K562 (cell line): ENCODE measurements around the gene IRAG1. TPM values are rescaled to one million over a fixed set of nuclear protein-coding genes. Genes with fewer than 3 reads are reported as not detected.

Experiments
- BCL6 ChIP-seq: fragments of 250-450 bp; sonication (Bioruptor Pico); IDR thresholded peaks from 2 replicates; pipeline ENCODE4 v1.4.0; 2020
- CC2D1A ChIP-seq: fragments of 450-650 bp; IDR thresholded peaks from 2 replicates; pipeline ENCODE4 v1.6.1; 2017; ENCODE audit warnings: mild to moderate bottlenecking
- CHD7 ChIP-seq: fragments of 200-600 bp; sonication (generic); IDR thresholded peaks from one replicate; pipeline ENCODE4 v1.6.1; 2012; ENCODE audit warnings: mild to moderate bottlenecking, low read depth, low read length, inconsistent platforms
- FIP1L1 ChIP-seq: fragments of 200-400 bp; formaldehyde crosslinking; IDR thresholded peaks from 2 replicates; pipeline ENCODE4 v1.6.1; 2018; ENCODE audit warnings: mild to moderate bottlenecking, low read depth, low read length; ENCODE audit not compliant: poor library complexity, severe bottlenecking
- HDAC8 ChIP-seq: fragments of 450-650 bp; IDR thresholded peaks from 2 replicates; pipeline ENCODE4 v1.6.1; 2016; ENCODE audit warnings: mild to moderate bottlenecking, missing genetic modification characterization, moderate library complexity, missing compliant biosample characterization
- KAT2B ChIP-seq: IDR thresholded peaks from one replicate; pipeline ENCODE4 v1.6.1; 2012; ENCODE audit warnings: low read depth, mild to moderate bottlenecking, control low read depth, inconsistent platforms, low read length, moderate library complexity
- MED1 ChIP-seq: sonication (generic); formaldehyde crosslinking; IDR thresholded peaks from 2 replicates; pipeline ENCODE4 v1.8.1; 2023; ENCODE audit warnings: missing genetic modification reagents, borderline replicate concordance
- NFXL1 ChIP-seq: fragments of 450-650 bp; formaldehyde crosslinking; IDR thresholded peaks from 2 replicates; pipeline ENCODE4 v1.4.0; 2021; ENCODE audit warnings: mild to moderate bottlenecking
- SMARCE1 ChIP-seq: fragments of 450-650 bp; IDR thresholded peaks from 2 replicates; pipeline ENCODE4 v1.7.1; 2016; ENCODE audit warnings: mild to moderate bottlenecking
- SNIP1 ChIP-seq: fragments of 450-650 bp; IDR thresholded peaks from 2 replicates; pipeline ENCODE4 v1.7.1; 2017; ENCODE audit warnings: low read depth, mild to moderate bottlenecking
- YY1 ChIP-seq, 3 experiments: IDR thresholded peaks; 2 replicates each; pipeline ENCODE4 v1.6.1; 2011; ENCODE audit warnings: low read length in 2 of 3, mild to moderate bottlenecking in 2 of 3, moderate library complexity in 2 of 3, borderline replicate concordance in 1 of 3, control low read depth in 1 of 3, low read depth in 1 of 3; ENCODE audit not compliant: insufficient read depth in 3 of 3, insufficient replicate concordance in 2 of 3, control insufficient read depth in 1 of 3, insufficient read length in 1 of 3; ENCODE audit errors: extremely low read depth in 1 of 3
- ZFP36 ChIP-seq: fragments of 150-350 bp; IDR thresholded peaks from 2 replicates; pipeline ENCODE4 v1.6.1; 2018; ENCODE audit warnings: low read length, low read depth; ENCODE audit not compliant: partially characterized antibody
- polyA plus RNA-seq, 8 experiments: library from polyadenylated mRNA; depleted of rRNA in 4 of 8; stranded (reverse) in 5 of 8; unstranded in 3 of 8; fragments of >200 nt; fragmentation: Nextera tagmentation in 2 of 8; fragmentation: Illumina TruSeq in 1 of 8; extraction: Ambion mirVana in 2 of 8; extraction: Trizol in 1 of 8; gene quantifications; 2 replicates each; pipeline versions ENCODE4 v1.2.1 to v1.2.3, GENCODE V29; 2011 to 2014; ENCODE audit warnings: inconsistent platforms in 1 of 8, missing spikeins in 1 of 8
- total RNA-seq, 7 experiments: library from RNA; depleted of rRNA in 6 of 7; stranded (reverse); fragments of >200 nt in 6 of 7; fragmentation: Illumina TruSeq in 2 of 7; extraction: Trizol in 2 of 7; gene quantifications; 2 replicates each; pipeline versions ENCODE4 v1.2.1 to v1.2.3, GENCODE V29; 2011 to 2021; ENCODE audit warnings: low replicate concordance in 1 of 7

Gene IRAG1
- total and polyA plus RNA-seq, 9 of the 15 experiments (the other 6 are each of a cell fraction or from before 2014, with no cell fraction given), result 0.01 to 0.22 (median 0.09) TPM; not detected in 1

- TF ChIP-seq CHD7 (no peak), MED1 (CRISPR knock-in tag) (no peak), HDAC8 (tag) (no peak), YY1 (IDR thresholded peaks at IDR 0.05; ENCODE audit: borderline replicate concordance in 1 of 3, control insufficient read depth in 1 of 3, extremely low read depth in 1 of 3, insufficient read depth in 3 of 3, insufficient read length in 1 of 3, insufficient replicate concordance in 2 of 3, low read depth in 1 of 3, low read length in 2 of 3) (no peak), ZFP36 (no peak), FIP1L1 (no peak), KAT2B (no peak), NFXL1 (CRISPR knock-in tag) (no peak), CC2D1A (no peak), SMARCE1 (peak; percentile 94), BCL6 (no peak), SNIP1 (no peak)
These were observed 49.1 kb upstream of the IRAG1 start (continued) for GRCh38 chr11:10742460-10743208.
